Osteoblast (primary cell): ENCODE measurements around the gene DUS1L. TPM values are rescaled to one million over a fixed set of nuclear protein-coding genes. Genes with fewer than 3 reads are reported as not detected.

Source experiments
- DNase-seq: peaks from one replicate; pipeline ENCODE4 v3.0.0; 2011; ENCODE audit warnings: low spot score, mixed read lengths; ENCODE audit not compliant: insufficient read length; ENCODE audit errors: missing footprints
- H2AFZ ChIP-seq: 2 replicates; pipeline ENCODE4 v1.6.0; 2011; ENCODE audit warnings: mild to moderate bottlenecking, low read length
- H3K27ac ChIP-seq: 2 replicates; pipeline ENCODE4 v1.5.1; 2011; ENCODE audit warnings: mild to moderate bottlenecking, low read depth, low read length, moderate library complexity
- H3K27me3 ChIP-seq: 2 replicates; pipeline ENCODE4 v1.6.0; 2012; ENCODE audit warnings: mild to moderate bottlenecking, control low read depth, inconsistent platforms, low read length, moderate library complexity; ENCODE audit not compliant: insufficient read depth
- H3K36me3 ChIP-seq: 2 replicates; pipeline ENCODE4 v1.5.1; 2011; ENCODE audit warnings: mild to moderate bottlenecking, low read length, control low read depth, moderate library complexity; ENCODE audit not compliant: insufficient read depth
- H3K4me1 ChIP-seq: 2 replicates; pipeline ENCODE4 v1.5.1; 2011; ENCODE audit warnings: mild to moderate bottlenecking, low read length, control low read depth, moderate library complexity; ENCODE audit not compliant: insufficient read depth
- H3K4me2 ChIP-seq: 2 replicates; pipeline ENCODE4 v1.6.0; 2011; ENCODE audit warnings: mild to moderate bottlenecking, low read length; ENCODE audit not compliant: insufficient read depth
- H3K4me3 ChIP-seq: fragments of 200-600 bp; sonication (generic); 3 replicates; pipeline ENCODE4 v1.5.1; 2012; ENCODE audit warnings: mild to moderate bottlenecking, low read length, inconsistent platforms; ENCODE audit not compliant: insufficient read depth
- H3K79me2 ChIP-seq: 2 replicates; pipeline ENCODE4 v1.6.0; 2012; ENCODE audit warnings: mild to moderate bottlenecking, low read length, control low read depth, inconsistent platforms; ENCODE audit not compliant: insufficient read depth
- H3K9me3 ChIP-seq: 2 replicates; pipeline ENCODE4 v1.5.1; 2011; ENCODE audit warnings: low read depth, low read length, control low read depth
- H4K20me1 ChIP-seq: 2 replicates; pipeline ENCODE4 v1.6.0; 2012; ENCODE audit warnings: mild to moderate bottlenecking, low read length, control low read depth; ENCODE audit not compliant: insufficient read depth
- total RNA-seq: library from RNA; depleted of rRNA; stranded (reverse); fragments of >200 nt; gene quantifications from 2 replicates; pipeline ENCODE4 v1.2.3, GENCODE V29; 2012
- TF ChIP-seq, protein P1 (sequence below): IDR thresholded peaks from 2 replicates; pipeline ENCODE4 v1.5.1; 2011; ENCODE audit warnings: mild to moderate bottlenecking, low read depth, low read length, moderate library complexity; ENCODE audit errors: extremely low read depth

The DUS1L gene
- total RNA-seq, 1 donor: 43.8 TPM

DNA sequence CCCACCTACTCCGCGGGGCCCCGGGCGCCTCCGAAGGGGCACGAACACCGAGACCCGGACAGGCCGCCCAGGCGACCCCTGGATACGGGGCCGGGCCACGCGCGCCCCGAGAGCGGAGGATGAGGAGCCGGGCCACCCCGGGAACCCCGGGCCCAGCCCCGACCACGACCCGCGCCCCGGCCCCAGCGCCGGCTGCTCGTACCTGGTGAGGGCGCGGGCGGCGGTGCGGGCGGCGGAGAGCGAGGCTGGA is 32.2 kb upstream of the DUS1L start:
- H3K79me2 ChIP-seq: peaks cover 37% of the 10 kb centered on the region
- peaks cover 24% of the 10 kb centered on the region for H3K36me3 ChIP-seq
- no peak for DNase-seq
- H3K4me3 ChIP-seq: peak overlapping the region; percentile 78
- no peaks in the 10 kb centered on the region for H3K9me3 ChIP-seq
- no peaks in the 10 kb centered on the region for H3K27me3 ChIP-seq
- H2AFZ ChIP-seq: no peak overlapping the region
- peak overlapping the region; percentile 51 for H3K27ac ChIP-seq
- TF ChIP-seq, protein P1, sequence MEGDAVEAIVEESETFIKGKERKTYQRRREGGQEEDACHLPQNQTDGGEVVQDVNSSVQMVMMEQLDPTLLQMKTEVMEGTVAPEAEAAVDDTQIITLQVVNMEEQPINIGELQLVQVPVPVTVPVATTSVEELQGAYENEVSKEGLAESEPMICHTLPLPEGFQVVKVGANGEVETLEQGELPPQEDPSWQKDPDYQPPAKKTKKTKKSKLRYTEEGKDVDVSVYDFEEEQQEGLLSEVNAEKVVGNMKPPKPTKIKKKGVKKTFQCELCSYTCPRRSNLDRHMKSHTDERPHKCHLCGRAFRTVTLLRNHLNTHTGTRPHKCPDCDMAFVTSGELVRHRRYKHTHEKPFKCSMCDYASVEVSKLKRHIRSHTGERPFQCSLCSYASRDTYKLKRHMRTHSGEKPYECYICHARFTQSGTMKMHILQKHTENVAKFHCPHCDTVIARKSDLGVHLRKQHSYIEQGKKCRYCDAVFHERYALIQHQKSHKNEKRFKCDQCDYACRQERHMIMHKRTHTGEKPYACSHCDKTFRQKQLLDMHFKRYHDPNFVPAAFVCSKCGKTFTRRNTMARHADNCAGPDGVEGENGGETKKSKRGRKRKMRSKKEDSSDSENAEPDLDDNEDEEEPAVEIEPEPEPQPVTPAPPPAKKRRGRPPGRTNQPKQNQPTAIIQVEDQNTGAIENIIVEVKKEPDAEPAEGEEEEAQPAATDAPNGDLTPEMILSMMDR: no peak
- peak overlapping the region; percentile 91 for H3K4me2 ChIP-seq
- peaks cover 25% of the 10 kb centered on the region for H4K20me1 ChIP-seq
- H3K4me1 ChIP-seq: peaks cover 17% of the 10 kb centered on the region

DNA sequence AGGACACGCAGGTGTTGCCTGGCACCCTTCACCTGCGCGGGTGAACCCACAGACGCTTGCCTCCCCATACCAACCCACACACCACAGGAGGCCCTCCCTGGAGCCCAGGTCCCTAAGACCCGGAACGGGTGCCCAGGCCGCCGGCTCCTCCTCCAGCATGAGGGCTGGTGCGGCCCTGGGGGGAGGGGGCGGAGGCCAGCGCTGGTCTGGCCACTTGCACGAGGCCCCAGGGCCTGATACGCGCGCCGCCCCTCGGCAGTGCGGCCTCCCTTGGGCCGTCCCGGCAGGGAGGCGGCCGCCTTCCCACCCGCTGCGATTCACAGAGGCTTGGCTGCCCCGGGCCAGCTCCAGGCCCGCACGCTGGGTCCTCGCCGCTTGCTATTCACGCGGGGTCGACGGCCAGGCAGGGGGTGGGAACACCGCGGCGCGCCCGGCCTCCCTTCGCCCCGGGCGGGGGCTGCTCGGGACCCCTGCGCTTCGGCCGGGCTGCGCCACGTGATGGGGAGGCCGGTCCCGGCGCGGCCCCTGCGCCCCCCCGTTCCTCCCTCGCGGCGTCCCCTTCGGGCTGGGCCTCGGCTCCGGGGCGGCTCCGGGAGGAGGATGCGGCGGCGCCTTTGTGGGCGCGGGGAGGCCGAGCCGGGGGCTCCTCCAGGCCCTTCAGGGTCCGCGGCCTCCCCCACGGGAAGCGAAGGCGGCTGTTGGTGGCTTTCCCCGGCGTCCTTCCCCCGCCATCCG is 31.7 kb upstream of the DUS1L start:
- DNase-seq: peak; percentile 99
- Histone ChIP-seq H3K36me3 (peaks cover 25% of the 10 kb centered on the region), H3K4me1 (peaks cover 17% of the 10 kb centered on the region), H3K9me3 (no peaks in the 10 kb centered on the region), H3K27me3 (no peaks in the 10 kb centered on the region), H2AFZ (no peak overlapping the region), H3K4me2 (peak overlapping the region; percentile 91), H3K4me3 (peak overlapping the region; percentile 78), H3K79me2 (peaks cover 37% of the 10 kb centered on the region), H3K27ac (peak overlapping the region; percentile 51), H4K20me1 (peaks cover 25% of the 10 kb centered on the region)
- TF ChIP-seq, protein P1: no peak

DNA sequence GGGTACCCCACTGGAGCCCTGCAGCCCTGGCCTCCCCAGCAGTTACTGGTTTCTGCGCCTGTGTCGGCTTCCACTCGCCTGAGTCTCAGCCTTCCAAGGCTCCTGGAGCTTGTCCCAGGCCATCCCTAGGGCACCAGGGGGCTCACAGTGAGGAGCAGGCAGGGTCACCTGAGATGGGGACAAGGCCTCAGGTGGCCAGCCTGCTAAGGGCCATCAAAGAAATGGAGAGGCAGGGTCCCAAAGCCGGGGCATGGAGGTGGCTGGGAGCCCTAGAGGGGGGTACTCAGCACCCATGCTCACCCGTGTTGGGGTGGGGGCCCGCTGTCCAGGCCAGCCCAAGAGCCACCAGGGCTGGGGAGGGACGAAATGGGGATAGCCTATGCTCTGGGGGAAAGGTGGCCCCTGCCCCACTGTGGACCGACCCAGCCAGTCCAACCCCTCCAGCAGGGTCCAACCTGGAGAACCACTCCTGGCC is 31.1 kb upstream of the DUS1L start:
- peaks cover 31% of the 10 kb centered on the region for H3K36me3 ChIP-seq
- H3K27ac ChIP-seq: peak overlapping the region; percentile 51
- TF ChIP-seq, protein P1: no peak
- peak; percentile 91 for DNase-seq
- H3K4me1 ChIP-seq: peaks cover 17% of the 10 kb centered on the region
- H3K9me3 ChIP-seq: no peaks in the 10 kb centered on the region
- peaks cover 25% of the 10 kb centered on the region for H4K20me1 ChIP-seq
- peak overlapping the region; percentile 78 for H3K4me3 ChIP-seq
- H3K79me2 ChIP-seq: peaks cover 37% of the 10 kb centered on the region
- H3K4me2 ChIP-seq: peak overlapping the region; percentile 91
- no peak overlapping the region for H2AFZ ChIP-seq
- H3K27me3 ChIP-seq: no peaks in the 10 kb centered on the region

DNA sequence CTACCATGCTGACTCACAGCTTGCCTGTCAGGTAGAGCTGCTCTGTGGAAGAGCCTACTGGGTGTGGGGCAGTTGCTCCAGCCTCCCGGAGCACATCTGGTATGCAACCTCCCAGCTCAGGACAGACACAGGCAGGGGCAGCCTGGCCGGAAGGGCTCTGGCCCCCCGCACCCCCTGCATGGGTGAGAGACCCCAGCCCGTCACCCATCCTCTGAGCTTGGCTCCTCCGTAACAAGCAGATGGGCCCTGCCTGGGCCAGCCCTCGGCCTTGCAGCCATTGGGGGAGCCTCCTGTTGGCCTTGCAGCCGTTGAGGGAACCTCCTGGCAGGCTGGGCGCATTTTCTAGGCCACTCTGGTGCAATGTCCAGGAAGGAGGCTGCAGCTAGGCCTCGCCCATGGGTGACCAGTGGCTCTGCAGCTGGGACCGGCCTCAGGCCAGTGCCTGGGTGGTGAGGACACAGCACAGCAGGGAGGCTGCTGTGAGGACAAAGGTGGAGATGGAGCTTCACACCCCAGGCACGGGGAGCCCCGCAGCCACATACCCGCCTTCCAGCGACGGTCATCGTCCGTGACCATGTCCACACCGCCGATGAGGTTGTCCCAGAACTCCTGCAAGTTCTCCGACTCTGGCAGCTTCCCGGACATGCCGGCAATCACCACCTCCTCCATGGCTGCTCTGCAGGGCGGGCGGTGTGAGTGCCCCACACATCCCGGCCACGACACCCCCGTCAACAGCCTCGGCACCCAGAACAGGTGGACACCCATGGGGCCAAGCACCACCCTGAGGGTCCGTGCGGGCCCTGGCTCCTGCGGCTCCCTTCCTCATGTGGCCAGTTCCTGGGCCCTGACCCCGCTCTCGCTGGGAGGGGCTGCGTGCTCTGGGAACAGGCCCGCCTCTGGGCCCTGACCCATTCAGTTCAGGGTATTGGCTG is 30.4 kb upstream of the DUS1L start:
- Histone ChIP-seq H3K9me3 (no peaks in the 10 kb centered on the region), H3K4me1 (peaks cover 17% of the 10 kb centered on the region), H2AFZ (no peak overlapping the region), H4K20me1 (peaks cover 25% of the 10 kb centered on the region), H3K79me2 (peaks cover 37% of the 10 kb centered on the region), H3K27me3 (no peaks in the 10 kb centered on the region), H3K4me3 (peak overlapping the region; percentile 78), H3K4me2 (peak overlapping the region; percentile 91), H3K36me3 (peaks cover 34% of the 10 kb centered on the region), H3K27ac (no peak overlapping the region)
- DNase-seq: peak; percentile 79
- TF ChIP-seq, protein P1: no peak
